ENCODE measurements around the gene BST1. TPM values are rescaled to one million over a fixed set of nuclear protein-coding genes. Genes with fewer than 3 reads are reported as not detected.

BST1 gene
- total RNA-seq, 1 experiment from 2014 or later = not detected

GRCh38 chr4:15668566-15669435, 34.1 kb upstream of the BST1 start:
- Histone ChIP-seq H2BK120ac (ENCODE audit: low read depth, low read length, poor library complexity, severe bottlenecking) (no peak overlapping the region), H3K9ac (ENCODE audit: extremely low read depth, insufficient read length, low read length) (no peak overlapping the region), H3K23ac (ENCODE audit: insufficient read length, low read depth, low read length) (no peak overlapping the region), H4K20me1 (ENCODE audit: control insufficient read depth, insufficient read depth, insufficient read length) (no peaks in the 10 kb centered on the region), H2BK20ac (ENCODE audit: low read depth, low read length, poor library complexity, severe bottlenecking) (no peak overlapping the region), H3K4me2 (ENCODE audit: insufficient read depth, insufficient read length, low read length) (no peak overlapping the region), H2BK5ac (ENCODE audit: insufficient read length, low read length) (no peak overlapping the region), H2AK5ac (ENCODE audit: insufficient read length, low read length) (no peak overlapping the region), H3K79me1 (ENCODE audit: insufficient read depth, low read depth, low read length, poor library complexity, severe bottlenecking) (peaks cover 2% of the 10 kb centered on the region), H4K91ac (ENCODE audit: insufficient read length, low read depth, low read length) (no peak overlapping the region), H3K18ac (ENCODE audit: insufficient read length, low read depth, low read length) (no peak overlapping the region), H3K27ac (ENCODE audit: insufficient read length, low read depth, low read length) (no peak overlapping the region), H3K4ac (ENCODE audit: low read depth, low read length) (no peak overlapping the region), H3K27me3 (ENCODE audit: insufficient read depth, low read length) (no peaks in the 10 kb centered on the region), H4K8ac (replicated peaks; ENCODE audit: insufficient read length, low read depth, low read length) (no peak overlapping the region), H3T11ph (ENCODE audit: low read length) (no peak overlapping the region), H3K9me3 (ENCODE audit: control insufficient read depth, low read depth, low read length) (no peaks in the 10 kb centered on the region), H3K56ac (ENCODE audit: insufficient read length, low read depth, low read length) (no peak overlapping the region), H2BK15ac (ENCODE audit: low read depth, low read length) (no peak overlapping the region), H3K4me1 (ENCODE audit: insufficient read depth, low read length) (no peaks in the 10 kb centered on the region), H2BK12ac (ENCODE audit: insufficient read length, low read depth, low read length) (no peak overlapping the region), H4K5ac (ENCODE audit: insufficient read length, low read depth, low read length) (no peak overlapping the region), H2AFZ (ENCODE audit: low read length) (no peak overlapping the region), H3K79me2 (ENCODE audit: insufficient read depth, low read length) (peaks cover 4% of the 10 kb centered on the region; the same call in 1 of the 2 replicates), H3K23me2 (ENCODE audit: insufficient read length, low read depth, low read length, poor library complexity, severe bottlenecking) (no peaks in the 10 kb centered on the region), H3K14ac (ENCODE audit: insufficient read depth, low read length) (no peak overlapping the region)
- no peak for DNase-seq
- no peaks in the 10 kb centered on the region for H3K9me3 Mint-ChIP-seq
- no peaks in the 10 kb centered on the region for H3K4me1 Mint-ChIP-seq
- H3K27me3 Mint-ChIP-seq (ENCODE audit: low read depth) = no peaks in the 10 kb centered on the region
- no peak for TF ChIP-seq CTCF (conservative IDR thresholded peaks at IDR 0.05)
- WGBS (ENCODE audit: extremely low coverage, insufficient read length, low lambda C conversion rate) = no CpG with 5 or more reads among the region's 1 CpG
- no peak overlapping the region for H3K27ac Mint-ChIP-seq
- peaks cover 5 to 26% (median 25%) of the 10 kb centered on the region in 3 experiments; a peak in 6 of 7 replicates for H3K36me3 Mint-ChIP-seq (ENCODE audit: insufficient read depth in 1 of 3, low read depth in 3 of 3)
- no peak overlapping the region for H3K4me3 Mint-ChIP-seq
